ENCODE data around the gene TAC3. TPM values are rescaled to one million over a fixed set of nuclear protein-coding genes. Genes with fewer than 3 reads are reported as not detected.
"Not testable (repeated sequence)": the region's sequence is repeated elsewhere in the genome, so short reads cannot be mapped to it uniquely, and the experiment has no call there.

The TAC3 gene
- total RNA-seq, 1 donor: 0.43 TPM

DNA sequence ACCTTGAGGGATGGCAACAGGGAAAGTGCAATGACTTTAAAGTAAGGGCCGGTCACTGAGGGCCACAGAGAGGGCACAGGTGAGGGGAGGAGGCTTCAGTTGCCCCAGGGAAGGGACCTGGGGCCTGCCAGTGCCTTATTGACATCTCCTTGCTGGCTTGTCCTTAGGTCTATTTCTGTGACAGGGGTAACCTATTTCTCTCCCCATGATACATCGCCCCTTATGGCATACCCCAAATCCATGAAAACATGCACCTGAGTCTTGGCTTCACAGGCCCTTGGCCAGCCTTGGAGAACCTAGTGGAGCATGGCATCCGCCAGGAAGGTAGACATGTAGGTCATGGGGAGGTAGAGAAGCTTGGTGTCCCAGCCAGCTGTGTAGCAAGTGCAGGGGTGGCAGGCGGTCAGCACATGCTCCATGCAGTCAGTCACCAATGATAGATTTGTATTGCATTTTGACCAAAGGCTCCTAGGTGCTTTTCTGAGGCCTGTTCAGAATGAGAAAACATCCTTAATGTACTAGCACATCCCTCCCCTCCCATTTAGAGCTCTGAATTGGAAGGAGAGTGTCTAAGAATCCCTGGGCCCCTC lies 35.3 kb downstream of the TAC3 start:
- TF ChIP-seq, protein P1, sequence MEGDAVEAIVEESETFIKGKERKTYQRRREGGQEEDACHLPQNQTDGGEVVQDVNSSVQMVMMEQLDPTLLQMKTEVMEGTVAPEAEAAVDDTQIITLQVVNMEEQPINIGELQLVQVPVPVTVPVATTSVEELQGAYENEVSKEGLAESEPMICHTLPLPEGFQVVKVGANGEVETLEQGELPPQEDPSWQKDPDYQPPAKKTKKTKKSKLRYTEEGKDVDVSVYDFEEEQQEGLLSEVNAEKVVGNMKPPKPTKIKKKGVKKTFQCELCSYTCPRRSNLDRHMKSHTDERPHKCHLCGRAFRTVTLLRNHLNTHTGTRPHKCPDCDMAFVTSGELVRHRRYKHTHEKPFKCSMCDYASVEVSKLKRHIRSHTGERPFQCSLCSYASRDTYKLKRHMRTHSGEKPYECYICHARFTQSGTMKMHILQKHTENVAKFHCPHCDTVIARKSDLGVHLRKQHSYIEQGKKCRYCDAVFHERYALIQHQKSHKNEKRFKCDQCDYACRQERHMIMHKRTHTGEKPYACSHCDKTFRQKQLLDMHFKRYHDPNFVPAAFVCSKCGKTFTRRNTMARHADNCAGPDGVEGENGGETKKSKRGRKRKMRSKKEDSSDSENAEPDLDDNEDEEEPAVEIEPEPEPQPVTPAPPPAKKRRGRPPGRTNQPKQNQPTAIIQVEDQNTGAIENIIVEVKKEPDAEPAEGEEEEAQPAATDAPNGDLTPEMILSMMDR (IDR thresholded peaks at IDR 0.05; ENCODE audit: insufficient read depth, low read depth, low read length): no peak
- H3K4me3 ChIP-seq (ENCODE audit: low read depth, low read length): no peak overlapping the region
- no peak for DNase-seq (ENCODE audit: low read depth)

DNA sequence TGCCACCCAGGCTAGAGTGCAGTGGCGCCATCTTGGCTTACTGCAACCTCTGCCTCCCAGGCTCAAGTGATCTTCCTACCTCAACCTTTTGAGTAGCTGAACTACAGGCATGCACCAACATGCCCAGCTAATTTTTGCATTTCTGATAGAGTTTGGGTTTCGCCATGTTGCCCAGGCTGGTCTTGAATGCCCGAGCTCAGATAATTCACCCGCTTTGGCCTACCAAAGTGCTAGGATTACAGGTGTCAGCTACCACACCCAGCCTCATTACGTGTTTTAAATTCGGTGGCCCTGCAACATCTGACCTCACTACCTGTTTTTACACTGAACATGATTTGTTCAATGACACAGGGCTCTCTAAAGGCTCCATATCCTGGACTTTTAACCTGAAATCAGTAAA lies 36.1 kb downstream of the TAC3 start:
- H3K4me3 ChIP-seq (ENCODE audit: low read depth, low read length): no peak overlapping the region
- TF ChIP-seq, protein P1 (IDR thresholded peaks at IDR 0.05; ENCODE audit: insufficient read depth, low read depth, low read length): no peak
- DNase-seq (ENCODE audit: low read depth): no peak

DNA sequence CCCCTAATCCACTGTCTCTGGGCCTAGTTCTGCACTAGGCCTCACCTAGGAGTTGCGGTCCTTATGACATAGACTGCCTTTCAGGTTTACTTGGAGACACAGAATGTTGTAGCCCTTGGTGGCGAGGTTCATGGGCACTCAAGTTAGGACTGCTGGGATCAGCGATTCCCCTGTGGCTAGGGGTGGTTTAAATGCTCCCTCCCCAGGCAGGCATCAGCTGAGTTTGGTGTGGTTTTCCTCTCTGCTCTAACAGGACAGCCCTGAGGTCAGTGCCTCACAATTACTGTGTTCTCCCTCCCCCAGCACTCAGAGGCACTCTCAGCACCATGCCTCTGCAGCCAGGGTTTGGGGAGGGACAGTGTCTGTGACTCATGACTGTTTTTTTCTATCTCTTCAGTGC lies 36.7 kb downstream of the TAC3 start:
- no peak overlapping the region for H3K4me3 ChIP-seq (ENCODE audit: low read depth, low read length)
- TF ChIP-seq, protein P1 (IDR thresholded peaks at IDR 0.05; ENCODE audit: insufficient read depth, low read depth, low read length): no peak
- DNase-seq (ENCODE audit: low read depth): no peak

DNA sequence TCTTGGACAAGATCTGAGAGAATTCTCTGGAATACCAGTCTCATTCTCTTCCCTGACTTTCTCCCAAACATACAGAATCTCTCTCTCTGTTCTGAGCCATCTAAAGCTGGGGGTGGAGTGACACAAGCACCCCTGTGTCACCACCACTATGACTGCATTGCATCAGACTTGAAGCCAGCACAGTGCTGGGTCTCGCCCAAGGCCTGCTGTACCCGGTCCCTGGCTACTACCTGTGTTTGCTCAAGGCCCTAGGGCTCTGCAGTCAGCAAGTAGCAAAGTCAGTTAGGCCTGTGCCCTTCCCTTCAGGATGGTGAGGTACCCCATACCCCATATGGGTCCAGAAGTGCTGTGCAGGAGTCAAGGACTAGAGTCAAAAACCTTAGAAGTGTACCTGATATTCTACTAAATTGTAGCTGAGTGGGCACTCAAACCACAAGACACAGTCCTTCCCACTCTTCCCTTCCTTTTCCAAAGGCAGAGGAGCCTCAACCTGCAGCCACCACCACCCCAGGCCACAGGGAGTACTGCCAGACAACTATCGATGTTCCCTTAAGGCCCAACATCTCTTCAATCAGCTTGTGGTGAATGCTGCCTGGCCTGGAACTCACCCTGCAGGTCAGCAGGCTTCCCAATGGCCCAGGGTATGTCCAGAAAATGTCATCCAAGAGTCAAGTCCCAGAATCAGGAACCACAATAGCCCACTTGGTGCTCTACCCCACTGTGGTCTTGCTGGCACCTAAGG lies 37.8 kb downstream of the TAC3 start:
- TF ChIP-seq, protein P1 (IDR thresholded peaks at IDR 0.05; ENCODE audit: insufficient read depth, low read depth, low read length): no peak
- no peak for DNase-seq (ENCODE audit: low read depth)
- H3K4me3 ChIP-seq (ENCODE audit: low read depth, low read length): no peak overlapping the region

DNA sequence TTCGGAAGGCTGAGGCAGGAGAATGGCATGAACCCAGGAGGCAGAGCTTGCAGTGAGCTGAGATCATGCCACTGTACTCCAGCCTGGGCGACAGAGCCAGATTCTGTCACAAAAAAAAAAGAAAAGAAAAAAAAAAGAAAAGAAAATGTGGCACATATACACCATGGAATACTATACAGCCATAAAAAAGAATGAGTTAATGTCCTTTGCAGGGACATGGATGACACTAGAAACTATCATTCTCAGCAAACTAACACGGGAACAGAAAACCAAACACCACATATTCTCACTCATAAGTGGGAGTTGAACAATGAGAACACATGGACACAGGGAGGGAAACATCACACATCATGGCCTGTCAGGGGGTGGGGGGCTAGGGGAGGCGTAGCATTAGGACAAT lies 39.0 kb downstream of the TAC3 start:
- not testable (repeated sequence) for H3K4me3 ChIP-seq (ENCODE audit: low read depth, low read length); DNase-seq (ENCODE audit: low read depth)

DNA sequence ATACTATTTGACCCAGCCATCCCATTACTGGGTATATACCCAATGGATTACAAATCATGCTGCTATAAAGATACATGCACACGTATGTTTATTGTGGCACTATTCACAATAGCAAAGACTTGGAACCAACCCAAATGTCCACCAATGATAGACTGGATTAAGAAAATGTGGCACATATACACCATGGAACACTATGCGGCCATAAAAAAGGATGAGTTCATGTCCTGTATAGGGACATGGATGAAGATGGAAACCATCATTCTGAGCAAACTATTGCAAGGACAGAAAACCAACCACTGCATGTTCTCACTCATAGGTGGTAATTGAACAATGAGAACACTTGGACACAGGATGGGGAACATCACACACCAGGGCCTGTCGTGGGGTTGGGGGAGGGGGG lies 42.1 kb downstream of the TAC3 start:
- H3K4me3 ChIP-seq (ENCODE audit: low read depth, low read length); DNase-seq (ENCODE audit: low read depth): not testable (repeated sequence)

DNA sequence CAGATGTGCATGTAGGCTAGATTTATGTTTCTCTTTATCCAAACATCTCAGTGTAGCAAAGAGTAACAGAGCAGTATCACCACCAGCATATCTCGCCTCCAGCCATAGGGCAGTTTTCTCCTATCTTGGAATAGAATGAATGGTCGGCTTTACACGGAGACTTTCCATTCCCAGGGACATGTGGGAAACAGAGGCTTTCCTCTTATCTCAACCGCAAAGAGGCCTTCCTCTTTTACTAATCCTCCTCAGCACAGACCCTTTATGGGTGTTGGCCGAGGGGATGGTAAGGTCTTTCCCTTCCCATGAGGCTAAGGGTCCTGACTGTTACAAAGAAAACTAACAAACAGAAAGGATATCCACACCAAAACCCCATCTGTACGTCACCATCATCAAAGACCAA lies 47.4 kb downstream of the TAC3 start:
- DNase-seq (ENCODE audit: low read depth): peak; percentile 91
- H3K4me3 ChIP-seq (ENCODE audit: low read depth, low read length): not testable (repeated sequence)

DNA sequence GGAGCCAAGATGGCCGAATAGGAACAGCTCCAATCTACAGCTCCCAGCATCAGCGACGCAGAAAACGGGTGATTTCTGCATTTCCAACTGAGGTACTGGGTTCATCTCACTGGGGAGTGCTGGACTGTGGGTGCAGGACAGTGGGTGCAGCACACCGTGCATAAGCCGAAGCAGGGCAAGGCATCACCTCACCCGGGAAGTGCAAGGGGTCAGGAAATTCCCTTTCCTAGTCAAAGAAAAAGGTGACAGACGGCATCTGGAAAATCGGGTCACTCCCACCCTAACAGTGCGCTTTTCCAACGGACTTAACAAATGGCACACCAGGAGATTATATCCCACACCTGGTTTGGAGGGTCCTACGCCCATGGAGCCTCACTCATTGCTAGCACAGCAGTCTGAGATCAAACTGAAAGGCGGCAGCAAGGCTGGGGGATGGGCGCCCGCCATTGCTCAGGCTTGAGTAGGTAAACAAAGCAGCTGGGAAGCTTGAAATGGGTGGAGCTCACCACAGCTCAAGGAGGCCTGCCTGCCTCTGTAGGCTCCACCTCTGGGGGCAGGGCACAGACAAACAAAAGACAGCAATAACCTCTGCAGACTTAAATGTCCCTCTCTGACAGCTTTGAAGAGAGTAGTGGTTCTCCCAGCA lies 50.2 kb downstream of the TAC3 start:
- not testable (repeated sequence) for H3K4me3 ChIP-seq (ENCODE audit: low read depth, low read length); DNase-seq (ENCODE audit: low read depth)

DNA sequence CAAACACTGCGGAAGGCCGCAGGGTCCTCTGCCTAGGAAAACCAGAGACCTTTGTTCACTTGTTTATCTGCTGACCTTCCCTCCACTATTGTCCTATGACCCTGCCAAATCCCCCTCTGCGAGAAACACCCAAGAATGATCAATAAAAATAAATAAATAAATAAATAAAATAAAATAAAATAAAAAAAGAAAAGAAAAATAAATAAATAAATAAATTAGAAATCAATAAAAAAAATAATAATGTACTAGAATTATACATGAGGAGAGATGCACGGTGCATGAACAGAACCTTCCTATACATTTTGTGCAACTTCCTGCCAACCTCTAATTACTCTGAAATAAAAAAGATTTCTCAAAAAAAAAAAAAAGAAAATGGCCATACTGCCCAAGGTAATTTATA lies 51.2 kb downstream of the TAC3 start:
- H3K4me3 ChIP-seq (ENCODE audit: low read depth, low read length); DNase-seq (ENCODE audit: low read depth): not testable (repeated sequence)

DNA sequence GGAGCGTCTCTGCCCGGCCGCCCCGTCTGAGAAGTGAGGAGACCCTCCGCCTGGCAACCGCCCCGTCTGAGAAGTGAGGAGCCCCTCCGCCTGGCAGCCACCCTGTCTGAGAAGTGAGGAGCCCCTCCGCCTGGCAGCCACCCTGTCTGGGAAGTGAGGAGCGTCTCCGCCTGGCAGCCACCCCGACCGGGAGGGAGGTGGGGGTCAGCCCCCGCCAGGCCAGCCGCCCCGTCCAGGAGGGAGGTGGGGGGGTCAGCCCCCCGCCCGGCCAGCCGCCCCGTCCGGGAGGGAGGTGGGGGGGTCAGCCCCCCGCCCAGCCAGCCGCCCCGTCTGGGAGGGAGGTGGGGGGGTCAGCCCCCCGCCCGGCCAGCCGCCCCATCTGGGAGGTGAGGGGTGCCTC lies 52.8 kb downstream of the TAC3 start:
- DNase-seq (ENCODE audit: low read depth); H3K4me3 ChIP-seq (ENCODE audit: low read depth, low read length): not testable (repeated sequence)

DNA sequence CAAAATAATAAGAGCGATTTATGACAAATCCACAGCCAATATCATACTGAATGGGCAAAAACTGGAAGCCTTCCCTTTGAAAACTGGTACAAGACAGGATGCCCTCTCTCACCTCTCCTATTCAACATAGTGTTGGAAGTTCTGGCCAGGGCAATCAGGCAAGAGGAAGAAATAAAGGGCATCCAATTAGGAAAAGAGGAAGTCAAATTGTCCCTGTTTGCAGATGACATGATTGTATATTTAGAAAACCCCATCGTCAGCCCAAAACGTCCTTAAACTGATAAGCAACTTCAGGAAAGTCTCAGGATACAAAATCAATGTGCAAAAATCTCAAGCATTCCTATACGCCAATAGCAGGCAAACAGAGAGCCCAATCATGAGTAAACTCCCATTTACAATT lies 54.1 kb downstream of the TAC3 start:
- DNase-seq (ENCODE audit: low read depth); H3K4me3 ChIP-seq (ENCODE audit: low read depth, low read length): not testable (repeated sequence)
